Cardiac ventricle fibroblast (primary cell): ENCODE measurements around the gene UBR2. TPM values are rescaled to one million over a fixed set of nuclear protein-coding genes. Genes with fewer than 3 reads are reported as not detected.

Experiments used
- total RNA-seq: library from RNA; depleted of rRNA; stranded (reverse); fragments of >200 nt; gene quantifications from 2 replicates; pipeline ENCODE4 v1.2.3, GENCODE V29; 2015

The UBR2 gene
- 15.8 and 16.2 TPM in 2 replicates for total RNA-seq

GRCh38 chr6:42563697-42564505 lies at the start of gene UBR2:
Gene UBR2 (plus strand): TSS chr6:42564029. CDS start chr6:42564320, 291 bp downstream.

GRCh38 chr6:42722497-42722896 lies 158.7 kb downstream of the UBR2 start, which contains the start of gene PRPH2:
Gene PRPH2 (minus strand): TSS chr6:42722597. CDS start chr6:42722334, 263 bp downstream.

Other genes with a start within 250 kb of the UBR2 start
- gene TRERF1, start 112.1 kb upstream of the UBR2 start, total RNA-seq, result 3.6 and 4.6 TPM in 2 replicates
- 0.12 and 0.24 TPM in 2 replicates for gene PRPH2, start 158.6 kb downstream of the UBR2 start, total RNA-seq
- 27.8 and 38.4 TPM in 2 replicates for gene TBCC, start 182.1 kb downstream of the UBR2 start, total RNA-seq
- 6.6 and 7.0 TPM in 2 replicates for gene BICRAL, start 218.0 kb downstream of the UBR2 start, total RNA-seq